ENCODE data around the gene MDGA2. TPM values are rescaled to one million over a fixed set of nuclear protein-coding genes. Genes with fewer than 3 reads are reported as not detected.

MDGA2 gene
- total and polyA plus RNA-seq, 9 of the 15 experiments (the other 6 are each of a cell fraction or from before 2014, with no cell fraction given): 0.01 to 0.18 (median 0.03) TPM; not detected in 5

- no peak for TF ChIP-seq BCLAF1 (IDR thresholded peaks at IDR 0.05; ENCODE audit: borderline replicate concordance in 1 of 2, control insufficient read depth in 1 of 2, low read depth in 2 of 2, low read length in 1 of 2)
- no peak for TF ChIP-seq GATAD2A (IDR thresholded peaks at IDR 0.05)
- no peak for TF ChIP-seq SNRNP70 (optimal IDR thresholded peaks at IDR 0.05; ENCODE audit: low read depth, low read length)
- no peak for TF ChIP-seq SIN3B (IDR thresholded peaks at IDR 0.05; ENCODE audit: low read depth)
- no peak for TF ChIP-seq SRSF7 (optimal IDR thresholded peaks at IDR 0.05; ENCODE audit: low read depth, low read length)
Observed at GRCh38 chr14:47211263-47211662, 464.1 kb downstream of the MDGA2 start (continued).

- Histone ChIP-seq H3K27me3 (ENCODE audit: control insufficient read depth in 2 of 2, insufficient read depth in 2 of 2, low read length in 2 of 2) (no peaks in the 10 kb centered on the region), H3K36me3 (ENCODE audit: control insufficient read depth, insufficient read depth, low read length) (no peaks in the 10 kb centered on the region), H3K9ac (ENCODE audit: insufficient read depth in 1 of 2, low read depth in 2 of 2, low read length in 2 of 2) (no peak overlapping the region), H3K79me2 (ENCODE audit: control insufficient read depth, insufficient read depth, low read length) (no peaks in the 10 kb centered on the region), H3K4me2 (ENCODE audit: insufficient read depth, low read length) (no peak overlapping the region), H3K9me1 (ENCODE audit: control insufficient read depth, insufficient read depth, low read length) (no peaks in the 10 kb centered on the region), H2AFZ (ENCODE audit: low read depth, low read length) (no peak overlapping the region), H4K20me1 (replicated peaks; ENCODE audit: control insufficient read depth, insufficient read depth, low read length) (no peaks in the 10 kb centered on the region), H3K4me3 (no peak overlapping the region), H3K27ac (ENCODE audit: extremely low read depth, low read depth, low read length) (no peak overlapping the region), H3K4me1 (replicated peaks in 1 of 2; ENCODE audit: control insufficient read depth in 2 of 2, insufficient read depth in 2 of 2, low read length in 2 of 2) (no peaks in the 10 kb centered on the region), H3K9me3 (replicated peaks; ENCODE audit: control insufficient read depth, insufficient read depth, low read depth, low read length) (no peaks in the 10 kb centered on the region)
- ATAC-seq (no peak), FAIRE-seq (no peak), DNase-seq (ENCODE audit: extremely low read depth in 1 of 4, low spot score in 3 of 4) (no peak)
- BruUV-seq (replicated peaks): no TSS peak
- intact Hi-C loops (cut with micrococcal nuclease) (no loop called here), in situ Hi-C loops (cut with MboI) (no loop called here)
- POLR2A ChIA-PET: no interaction called here
- CTCF ChIA-PET (ENCODE audit: low intra/inter-chr PET ratio): no interaction called here
- TF ChIP-seq SMARCA5 (IDR thresholded peaks at IDR 0.05) (no peak), ELF2 (CRISPR knock-in tag; IDR thresholded peaks at IDR 0.05) (no peak), TRIM24 (IDR thresholded peaks at IDR 0.05) (no peak), MYNN (IDR thresholded peaks at IDR 0.05) (no peak), MYNN (CRISPR knock-in tag; IDR thresholded peaks at IDR 0.05) (no peak), CEBPG (CRISPR knock-in tag; IDR thresholded peaks at IDR 0.05) (no peak), CEBPG (tag; conservative IDR thresholded peaks at IDR 0.05 in 1 of 2, IDR thresholded peaks at IDR 0.05 in 1 of 2) (no peak), ZKSCAN3 (CRISPR knock-in tag; IDR thresholded peaks at IDR 0.05) (no peak), ZC3H4 (CRISPR knock-in tag; IDR thresholded peaks at IDR 0.05; ENCODE audit: borderline replicate concordance) (no peak), PCBP1 (IDR thresholded peaks at IDR 0.05; ENCODE audit: low read depth, low read length, poor library complexity, severe bottlenecking) (no peak), RCOR1 (IDR thresholded peaks at IDR 0.05; ENCODE audit: borderline replicate concordance in 1 of 2, low read depth in 2 of 2, low read length in 2 of 2) (no peak), NFRKB (IDR thresholded peaks at IDR 0.05; ENCODE audit: low read depth) (no peak), SAFB (IDR thresholded peaks at IDR 0.05; ENCODE audit: borderline replicate concordance, low read depth, low read length) (no peak), MTF1 (CRISPR knock-in tag; IDR thresholded peaks at IDR 0.05; ENCODE audit: borderline replicate concordance) (no peak), NR2C1 (IDR thresholded peaks at IDR 0.05) (no peak), NR2C1 (tag; IDR thresholded peaks at IDR 0.05) (no peak)
Observed at GRCh38 chr14:47210099-47210498, 465.3 kb downstream of the MDGA2 start.

Measured in K562 (cell line).